SJSA1 (cell line): ENCODE measurements around the gene QRFPR. TPM values are rescaled to one million over a fixed set of nuclear protein-coding genes. Genes with fewer than 3 reads are reported as not detected.
"Not testable (repeated sequence)": the region's sequence is repeated elsewhere in the genome, so short reads cannot be mapped to it uniquely, and the experiment has no call there.

ENCODE experiments used
- DNase-seq, 2 experiments: peaks; one replicate each; pipeline ENCODE4 v3.0.0-alpha.2; 2015 to 2020; ENCODE audit warnings: low spot score in 2 of 2, low read depth in 1 of 2
- H3K27ac ChIP-seq: fragments of 250-450 bp; sonication (Bioruptor Pico); 2 replicates; pipeline ENCODE4 v1.5.1; 2020; ENCODE audit warnings: mild to moderate bottlenecking, moderate library complexity
- H3K27me3 ChIP-seq: fragments of 250-450 bp; sonication (Bioruptor Pico); replicated peaks from 2 replicates; pipeline ENCODE4 v1.5.1; 2020; ENCODE audit warnings: mild to moderate bottlenecking, moderate library complexity
- H3K36me3 ChIP-seq: fragments of 250-450 bp; sonication (Bioruptor Pico); 2 replicates; pipeline ENCODE4 v1.5.1; 2020; ENCODE audit warnings: mild to moderate bottlenecking
- H3K4me1 ChIP-seq: fragments of 250-450 bp; sonication (Bioruptor Pico); replicated peaks from 2 replicates; pipeline ENCODE4 v1.6.1; 2021; ENCODE audit warnings: mild to moderate bottlenecking
- H3K4me3 ChIP-seq: fragments of 250-450 bp; sonication (Bioruptor Pico); 2 replicates; pipeline ENCODE4 v1.5.1; 2020; ENCODE audit warnings: mild to moderate bottlenecking
- H3K9me3 ChIP-seq: fragments of 250-450 bp; sonication (Bioruptor Pico); replicated peaks from 2 replicates; pipeline ENCODE4 v1.5.1; 2020; ENCODE audit warnings: mild to moderate bottlenecking
- total RNA-seq: library from RNA; depleted of rRNA; stranded (reverse); fragments of >200 nt; shearing (Covaris generic); gene quantifications from 2 replicates; pipeline ENCODE4 v1.2.3, GENCODE V29; 2014

The QRFPR gene
- total RNA-seq, 1 experiment from 2014 or later = not detected

DNA sequence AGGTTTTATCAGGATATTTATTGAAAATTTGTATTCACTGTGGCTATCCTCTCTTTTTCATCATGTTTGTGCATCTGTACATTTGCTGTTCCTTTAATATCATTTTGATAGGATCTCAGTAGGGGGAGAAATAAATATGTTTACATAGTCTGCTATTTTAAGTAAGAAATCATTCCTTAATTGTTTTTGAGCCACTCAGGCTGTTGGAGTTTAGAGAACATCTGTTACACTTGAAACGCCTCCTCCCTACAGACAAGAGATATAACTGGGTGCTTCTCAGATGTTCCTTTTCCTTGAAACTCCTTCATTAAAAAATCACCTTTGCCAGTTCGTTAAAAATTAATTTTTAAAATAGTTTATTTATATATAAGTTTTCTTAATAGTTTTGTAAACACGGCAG is 59.4 kb downstream of the QRFPR start:
- H3K36me3 ChIP-seq = no peaks in the 10 kb centered on the region
- H3K27ac ChIP-seq = no peak overlapping the region
- no peaks in the 10 kb centered on the region; the same call in 1 of the 2 replicates for H3K27me3 ChIP-seq
- no peaks in the 10 kb centered on the region for H3K4me1 ChIP-seq
- no peak for DNase-seq
- no peaks in the 10 kb centered on the region for H3K9me3 ChIP-seq
- no peak overlapping the region for H3K4me3 ChIP-seq

DNA sequence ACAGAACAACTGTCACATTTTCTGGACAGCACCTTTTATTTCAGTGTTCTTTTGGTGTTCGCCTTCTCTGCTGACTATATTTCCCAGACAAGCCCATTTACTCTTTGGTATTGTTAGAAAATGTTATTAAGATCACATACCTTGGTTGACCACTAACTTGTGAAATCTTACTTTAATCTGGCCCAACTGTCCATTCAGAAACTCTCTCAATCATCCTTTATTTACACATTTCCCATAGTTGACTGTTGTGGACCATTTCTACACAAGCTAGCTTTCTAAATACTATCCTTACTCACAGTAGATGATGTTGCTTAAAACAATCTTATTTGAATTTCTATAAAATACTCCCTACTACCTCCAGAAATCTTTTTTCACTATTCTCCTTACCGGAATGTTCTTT is 64.7 kb downstream of the QRFPR start:
- Histone ChIP-seq H3K4me3 (no peak overlapping the region), H3K27ac (no peak overlapping the region), H3K27me3 (no peaks in the 10 kb centered on the region), H3K4me1 (no peaks in the 10 kb centered on the region), H3K9me3 (no peaks in the 10 kb centered on the region), H3K36me3 (no peaks in the 10 kb centered on the region)
- no peak for DNase-seq

DNA sequence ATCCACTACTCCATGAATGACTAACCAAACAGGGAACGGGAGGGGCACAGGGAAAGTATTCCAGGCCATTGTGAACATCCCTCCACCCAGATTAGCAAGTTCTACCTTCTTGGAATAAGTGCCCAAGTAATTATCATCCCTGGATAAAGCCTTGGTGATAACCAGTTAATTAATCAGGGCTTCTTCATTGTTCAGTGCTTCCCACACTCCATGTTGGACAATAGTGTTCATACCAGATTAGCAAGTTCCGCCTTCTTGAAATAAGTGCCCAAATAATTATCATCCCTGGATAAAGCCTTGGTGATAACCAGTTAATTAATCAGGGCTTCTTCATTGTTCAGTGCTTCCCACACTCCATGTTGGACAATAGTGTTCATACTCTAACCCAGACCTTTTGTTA is 67.4 kb downstream of the QRFPR start:
- not testable (repeated sequence) for H3K9me3 ChIP-seq, H3K27ac ChIP-seq, H3K4me1 ChIP-seq, H3K36me3 ChIP-seq, H3K27me3 ChIP-seq, H3K4me3 ChIP-seq, DNase-seq

DNA sequence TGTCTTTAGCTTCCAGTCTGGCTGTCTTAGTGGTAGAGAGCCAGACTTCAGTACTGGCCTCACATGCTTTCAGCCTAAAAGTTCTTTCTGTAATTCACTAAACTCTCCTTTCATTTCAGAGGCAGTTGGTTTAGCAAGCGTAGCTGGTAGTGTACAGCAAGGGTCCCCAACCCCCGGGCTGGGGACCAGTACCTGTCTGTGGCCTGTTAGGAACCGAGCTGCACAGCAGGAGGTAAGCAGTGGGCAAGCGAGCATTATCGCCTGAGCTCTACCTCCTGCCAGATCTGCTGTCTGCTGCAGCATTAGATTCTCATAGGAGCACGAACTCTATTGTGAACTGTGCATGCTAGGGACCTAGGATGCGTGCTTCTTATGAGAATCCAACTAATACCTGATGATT is 72.0 kb downstream of the QRFPR start:
- H3K36me3 ChIP-seq = no peaks in the 10 kb centered on the region

DNA sequence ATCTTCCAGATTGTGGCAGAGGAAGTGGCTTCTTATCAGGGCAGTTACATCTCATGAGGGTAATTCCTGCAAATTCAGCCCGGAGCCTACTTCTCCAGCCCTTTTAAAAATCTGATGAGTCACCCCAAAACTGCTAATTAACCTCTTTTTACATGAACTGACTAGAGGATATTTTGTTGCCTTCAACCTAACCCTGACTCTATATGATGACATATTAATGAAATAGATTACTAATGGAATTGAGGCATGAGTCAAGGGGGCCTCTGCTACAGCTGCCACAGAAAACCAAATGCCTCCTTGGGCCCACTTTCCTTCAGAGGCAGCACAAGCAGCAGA is 72.5 kb downstream of the QRFPR start:
- no peak for DNase-seq
- Histone ChIP-seq H3K27me3 (no peaks in the 10 kb centered on the region), H3K36me3 (no peaks in the 10 kb centered on the region), H3K9me3 (no peaks in the 10 kb centered on the region), H3K4me3 (no peak overlapping the region), H3K27ac (no peak overlapping the region), H3K4me1 (no peaks in the 10 kb centered on the region)

More for the DNA sequence above, 72.0 kb downstream of the QRFPR start:
- no peaks in the 10 kb centered on the region for H3K9me3 ChIP-seq
- no peaks in the 10 kb centered on the region for H3K27me3 ChIP-seq
- no peak overlapping the region for H3K4me3 ChIP-seq
- no peak for DNase-seq
- no peak overlapping the region for H3K27ac ChIP-seq
- no peaks in the 10 kb centered on the region for H3K4me1 ChIP-seq

DNA sequence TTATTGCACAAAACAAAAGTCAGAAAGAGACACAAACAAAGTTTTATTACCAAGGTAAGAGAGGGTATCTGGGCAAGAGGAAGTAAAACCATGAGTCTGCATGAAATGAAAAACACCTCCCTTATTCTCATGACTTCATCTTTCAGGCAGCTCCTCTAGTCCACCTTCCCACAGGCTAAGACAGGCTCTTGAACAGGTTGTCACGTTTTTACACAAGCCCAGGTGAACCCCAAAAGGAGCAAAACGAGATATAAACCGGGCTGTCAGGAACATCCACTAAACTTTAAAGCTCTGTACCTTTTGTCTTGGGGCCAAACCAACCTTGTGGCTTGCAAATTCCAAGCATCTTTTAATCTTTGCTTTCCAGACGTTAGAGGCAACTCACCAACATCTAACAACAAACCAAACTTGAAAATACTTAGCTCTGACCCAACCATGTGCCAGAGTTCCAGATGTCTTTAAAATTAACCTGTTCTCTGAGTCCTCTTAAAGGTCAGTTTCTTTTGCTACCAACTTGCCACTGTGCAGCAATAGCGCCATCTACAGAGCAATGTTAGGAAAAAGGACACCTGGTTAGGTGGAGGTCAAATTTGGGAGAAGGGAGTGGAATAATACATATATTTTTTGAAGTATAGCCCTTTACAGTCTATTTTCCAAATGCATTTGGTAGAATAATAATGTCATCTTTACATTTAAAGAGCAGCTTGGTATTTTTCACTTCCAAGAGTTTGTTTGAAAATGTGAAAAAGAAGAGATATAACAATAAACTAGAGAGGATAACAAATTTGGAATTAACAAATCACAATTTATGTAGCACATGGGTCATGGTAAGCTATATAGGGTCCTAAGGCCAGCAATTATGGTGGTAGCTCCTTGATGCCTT is 73.1 kb downstream of the QRFPR start:
- Histone ChIP-seq H3K36me3 (no peaks in the 10 kb centered on the region), H3K4me1 (no peaks in the 10 kb centered on the region), H3K27me3 (no peaks in the 10 kb centered on the region), H3K27ac (no peak overlapping the region), H3K4me3 (no peak overlapping the region), H3K9me3 (no peaks in the 10 kb centered on the region)
- peak in 1 of 2 experiments; percentile 9 for DNase-seq

DNA sequence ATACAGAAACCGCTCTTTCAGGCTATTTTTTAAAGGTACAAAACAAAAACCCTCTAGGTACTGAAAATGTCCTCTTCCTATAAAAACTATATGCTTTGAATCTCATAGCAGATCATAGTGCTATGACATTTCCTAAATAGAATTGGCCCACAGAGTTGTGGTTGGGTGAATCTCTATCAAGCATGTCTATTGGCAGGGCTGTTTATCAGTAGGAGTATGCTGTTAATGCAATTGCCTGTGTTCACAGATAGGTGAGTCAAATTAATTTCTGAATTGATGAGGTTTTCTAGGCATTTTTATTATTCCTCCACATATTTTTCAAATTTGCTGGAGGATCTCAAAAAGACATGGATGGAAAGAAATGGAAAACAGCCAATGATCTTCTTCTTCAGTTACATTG is 73.9 kb downstream of the QRFPR start:
- Histone ChIP-seq H3K27me3 (no peaks in the 10 kb centered on the region), H3K9me3 (no peaks in the 10 kb centered on the region), H3K27ac (no peak overlapping the region), H3K4me3 (no peak overlapping the region), H3K4me1 (no peaks in the 10 kb centered on the region), H3K36me3 (no peaks in the 10 kb centered on the region)
- no peak for DNase-seq

DNA sequence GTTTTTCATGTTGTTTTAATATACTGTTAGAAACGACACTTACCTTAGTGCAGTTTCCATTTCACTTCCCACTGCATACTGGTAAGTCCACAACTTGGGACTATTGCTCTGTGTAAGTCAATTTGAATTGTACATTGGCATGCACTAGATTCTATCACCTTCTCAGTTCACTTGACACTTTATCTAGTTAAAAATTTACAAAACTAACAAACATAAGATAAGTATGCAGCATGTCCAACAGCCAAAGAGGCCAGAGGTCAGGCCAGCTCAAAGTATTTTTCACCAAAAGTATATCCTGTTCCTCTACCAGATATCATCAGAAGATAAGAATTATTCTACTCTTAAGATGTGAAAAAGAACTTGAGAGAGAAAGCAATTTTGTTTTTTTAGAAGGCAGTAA is 75.9 kb downstream of the QRFPR start:
- H3K36me3 ChIP-seq = no peaks in the 10 kb centered on the region
- H3K4me3 ChIP-seq = no peak overlapping the region
- no peak overlapping the region for H3K27ac ChIP-seq
- no peaks in the 10 kb centered on the region for H3K27me3 ChIP-seq
- no peak for DNase-seq
- no peaks in the 10 kb centered on the region for H3K4me1 ChIP-seq
- H3K9me3 ChIP-seq = no peaks in the 10 kb centered on the region

DNA sequence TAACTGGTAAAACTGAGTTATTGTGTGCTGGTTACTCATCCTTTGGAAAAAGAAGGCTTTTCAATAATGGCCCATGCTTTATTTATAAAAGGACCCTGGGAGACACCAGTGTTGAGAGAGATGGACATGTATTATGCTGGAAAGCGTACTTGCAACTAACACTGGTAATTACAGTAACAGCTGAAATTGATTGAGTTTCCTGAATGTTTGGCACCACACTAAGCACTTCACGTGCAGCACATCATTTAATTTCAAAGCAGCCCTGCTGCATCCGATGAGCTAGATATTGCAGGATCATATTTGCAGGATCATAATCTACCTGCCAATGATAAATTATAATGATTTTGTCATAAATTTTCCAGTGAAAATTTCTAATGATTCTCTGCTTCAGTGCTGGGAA is 81.5 kb downstream of the QRFPR start:
- DNase-seq = no peak
- no peaks in the 10 kb centered on the region for H3K27me3 ChIP-seq
- no peaks in the 10 kb centered on the region for H3K9me3 ChIP-seq
- no peak overlapping the region for H3K4me3 ChIP-seq
- no peaks in the 10 kb centered on the region for H3K36me3 ChIP-seq
- no peak overlapping the region for H3K27ac ChIP-seq
- H3K4me1 ChIP-seq = no peaks in the 10 kb centered on the region

DNA sequence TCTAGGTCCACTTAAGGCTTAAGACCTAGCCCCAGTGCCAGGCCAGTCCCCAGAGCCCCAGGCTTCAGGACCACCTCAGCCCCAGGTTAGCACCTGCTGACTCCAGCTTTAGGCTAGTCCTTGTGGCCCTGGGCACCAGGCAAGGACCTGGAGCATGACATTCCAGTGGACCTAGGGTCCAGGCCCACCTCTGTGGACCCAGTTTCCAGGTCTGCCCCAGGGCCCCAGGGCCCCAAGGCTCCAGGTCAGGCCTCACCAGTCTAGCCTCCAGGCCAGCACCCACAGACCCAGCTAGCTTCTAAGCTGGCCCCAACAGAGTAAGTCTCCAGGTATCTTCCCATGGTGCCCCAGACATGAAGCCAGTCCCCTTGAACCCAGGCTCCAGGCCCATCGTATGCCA is 97.5 kb downstream of the QRFPR start:
- Histone ChIP-seq H3K27me3 (no peaks in the 10 kb centered on the region; the same call in 1 of the 2 replicates), H3K4me3 (no peak overlapping the region), H3K4me1 (no peaks in the 10 kb centered on the region), H3K27ac (no peak overlapping the region), H3K36me3 (no peaks in the 10 kb centered on the region), H3K9me3 (no peaks in the 10 kb centered on the region)
- DNase-seq = no peak

DNA sequence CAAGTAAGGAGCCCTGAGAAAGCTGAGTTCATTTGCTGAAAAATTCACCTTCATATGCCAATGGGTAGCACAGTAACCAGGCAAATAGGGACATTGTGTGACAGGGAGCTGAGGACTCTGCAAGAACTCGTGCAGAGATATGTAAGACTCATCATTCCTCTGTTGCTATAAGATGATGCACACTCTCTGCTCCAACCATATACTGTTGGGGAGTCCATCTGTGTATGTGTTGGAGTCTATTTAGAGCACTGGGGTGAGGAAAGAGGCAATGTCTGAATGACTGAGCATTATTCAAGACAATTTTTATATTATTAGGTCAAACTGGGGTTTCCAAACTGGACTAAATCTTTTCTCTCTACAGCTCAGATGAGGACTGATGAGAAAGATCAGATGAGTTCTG is 100.4 kb downstream of the QRFPR start:
- DNase-seq = no peak
- no peak overlapping the region for H3K27ac ChIP-seq

DNA sequence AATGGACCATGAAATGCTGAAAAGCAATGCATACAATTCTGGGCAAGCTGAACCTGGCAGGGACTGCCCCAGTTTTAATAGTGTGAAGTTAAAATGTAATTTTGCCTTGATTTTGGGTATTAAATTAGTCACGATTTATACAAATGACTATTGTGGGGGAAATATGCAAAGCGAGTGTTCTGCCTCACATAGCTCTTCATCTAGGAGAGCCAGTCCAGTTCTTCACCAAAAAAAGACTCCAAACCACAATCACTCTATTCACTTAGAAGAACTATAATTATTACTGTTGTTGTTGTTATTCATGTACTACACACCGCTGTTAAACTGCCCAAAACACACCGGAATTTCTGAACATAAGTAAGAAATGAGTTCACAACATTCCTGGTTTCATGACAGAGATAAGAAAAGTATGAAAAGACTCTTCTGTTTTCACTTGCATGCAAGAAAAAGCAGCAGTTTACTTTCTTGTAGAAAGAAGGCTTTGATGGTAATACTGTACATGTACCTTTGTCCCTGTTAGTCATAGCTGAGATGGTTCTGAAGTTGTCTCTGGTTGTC is 101.9 kb downstream of the QRFPR start:
- H3K27ac ChIP-seq = no peak overlapping the region
- no peaks in the 10 kb centered on the region for H3K36me3 ChIP-seq
- H3K4me3 ChIP-seq = no peak overlapping the region
- H3K9me3 ChIP-seq = no peaks in the 10 kb centered on the region
- H3K27me3 ChIP-seq = no peaks in the 10 kb centered on the region
- peak in 1 of 2 experiments; percentile 7 for DNase-seq
- no peaks in the 10 kb centered on the region for H3K4me1 ChIP-seq

More for the DNA sequence above, 100.4 kb downstream of the QRFPR start:
- Histone ChIP-seq H3K4me1 (no peaks in the 10 kb centered on the region), H3K36me3 (no peaks in the 10 kb centered on the region), H3K4me3 (no peak overlapping the region), H3K9me3 (no peaks in the 10 kb centered on the region), H3K27me3 (no peaks in the 10 kb centered on the region; the same call in 1 of the 2 replicates)
